SK-N-SH treated with all-trans-retinoic acid at 6 μM for 48 hours (cell line): Measurements from ENCODE around the gene FHL1.
A peak's percentile ranks its signal among the peaks of the same experiment; 100 is the strongest.

Source experiments
- ATAC-seq: fragments of 200-7000 bp; cut with Tn5 transposase; 3 replicates; pipeline ENCODE4 v1.9.1; 2020; ENCODE audit warnings: mild to moderate bottlenecking, moderate library complexity
- BACH2 ChIP-seq: fragments of 250-450 bp; sonication (Bioruptor Pico); IDR thresholded peaks from 2 replicates; pipeline ENCODE4 v1.9.0; 2021; ENCODE audit warnings: mild to moderate bottlenecking, borderline replicate concordance
- CREB5 ChIP-seq: fragments of 250-450 bp; sonication (Bioruptor Pico); IDR thresholded peaks from 2 replicates; pipeline ENCODE4 v1.5.1; 2020; ENCODE audit warnings: low read depth, mild to moderate bottlenecking, moderate library complexity
- CSDC2 ChIP-seq: fragments of 250-450 bp; sonication (Bioruptor Pico); IDR thresholded peaks from 2 replicates; pipeline ENCODE4 v1.5.0; 2020; ENCODE audit warnings: mild to moderate bottlenecking, moderate library complexity
- CSRNP3 ChIP-seq: fragments of 250-450 bp; sonication (Bioruptor Pico); IDR thresholded peaks from 2 replicates; pipeline ENCODE4 v1.5.1; 2021; ENCODE audit warnings: mild to moderate bottlenecking, moderate library complexity
- ESRRG ChIP-seq: fragments of 250-450 bp; sonication (Bioruptor Pico); IDR thresholded peaks from 2 replicates; pipeline ENCODE4 v1.6.1; 2021; ENCODE audit warnings: mild to moderate bottlenecking
- GLIS3 ChIP-seq: fragments of 250-450 bp; sonication (Bioruptor Pico); IDR thresholded peaks from 2 replicates; pipeline ENCODE4 v1.5.0; 2020; ENCODE audit warnings: mild to moderate bottlenecking, moderate library complexity
- ISL1 ChIP-seq: fragments of 250-450 bp; sonication (Bioruptor Pico); IDR thresholded peaks from 2 replicates; pipeline ENCODE4 v2.1.2; 2022; ENCODE audit warnings: mild to moderate bottlenecking, moderate library complexity
- OSR1 ChIP-seq: fragments of 250-450 bp; sonication (Bioruptor Pico); IDR thresholded peaks from 2 replicates; pipeline ENCODE4 v1.8.0; 2022; ENCODE audit warnings: moderate library complexity, mild to moderate bottlenecking, inconsistent platforms
- POU6F1 ChIP-seq: fragments of 250-450 bp; sonication (Bioruptor Pico); IDR thresholded peaks from 2 replicates; pipeline ENCODE4 v1.8.0; 2021; ENCODE audit warnings: low read depth, mild to moderate bottlenecking, moderate library complexity, borderline replicate concordance
- PPARA ChIP-seq: fragments of 250-450 bp; sonication (Bioruptor Pico); IDR thresholded peaks from 2 replicates; pipeline ENCODE4 v1.5.0; 2020; ENCODE audit warnings: mild to moderate bottlenecking, borderline replicate concordance
- RARB ChIP-seq: fragments of 250-450 bp; sonication (Bioruptor Pico); IDR thresholded peaks from 2 replicates; pipeline ENCODE4 v1.8.0; 2021; ENCODE audit warnings: mild to moderate bottlenecking, moderate library complexity
- SNAI2 ChIP-seq: fragments of 250-450 bp; sonication (Bioruptor Pico); IDR thresholded peaks from 2 replicates; pipeline ENCODE4 v1.5.0; 2020; ENCODE audit warnings: mild to moderate bottlenecking, moderate library complexity
- TCF4 ChIP-seq: fragments of 250-450 bp; sonication (Bioruptor Pico); IDR thresholded peaks from 2 replicates; pipeline ENCODE4 v1.8.0; 2021; ENCODE audit warnings: mild to moderate bottlenecking, moderate library complexity, borderline replicate concordance
- TOX ChIP-seq: fragments of 250-450 bp; sonication (Bioruptor Pico); IDR thresholded peaks from 2 replicates; pipeline ENCODE4 v1.8.0; 2021; ENCODE audit warnings: mild to moderate bottlenecking, moderate library complexity, borderline replicate concordance
- TSHZ2 ChIP-seq: fragments of 250-450 bp; sonication (Bioruptor Pico); IDR thresholded peaks from 2 replicates; pipeline ENCODE4 v1.5.0; 2020; ENCODE audit warnings: mild to moderate bottlenecking, moderate library complexity
- ZC3H10 ChIP-seq: fragments of 250-450 bp; sonication (Bioruptor Pico); IDR thresholded peaks from 2 replicates; pipeline ENCODE4 v1.5.1; 2021; ENCODE audit warnings: mild to moderate bottlenecking, moderate library complexity
- ZFP3 ChIP-seq: fragments of 250-450 bp; sonication (Bioruptor Pico); IDR thresholded peaks from 2 replicates; pipeline ENCODE4 v1.5.0; 2020; ENCODE audit warnings: mild to moderate bottlenecking, moderate library complexity
- ZFP30 ChIP-seq: fragments of 450-650 bp; formaldehyde crosslinking; IDR thresholded peaks from 2 replicates; pipeline ENCODE4 v1.5.0; 2022; ENCODE audit warnings: mild to moderate bottlenecking, moderate library complexity
- ZNF565 ChIP-seq: fragments of 450-650 bp; formaldehyde crosslinking; conservative IDR thresholded peaks from 2 replicates; pipeline ENCODE4 v1.5.0; 2020; ENCODE audit warnings: low read depth, mild to moderate bottlenecking, moderate library complexity
- ZNF70 ChIP-seq: fragments of 450-650 bp; formaldehyde crosslinking; IDR thresholded peaks from 2 replicates; pipeline ENCODE4 v1.5.0; 2020; ENCODE audit warnings: mild to moderate bottlenecking, moderate library complexity
- ZNF8 ChIP-seq: fragments of 450-650 bp; formaldehyde crosslinking; IDR thresholded peaks from 2 replicates; pipeline ENCODE4 v1.5.0; 2020; ENCODE audit warnings: mild to moderate bottlenecking, moderate library complexity

The FHL1 gene

GRCh38 chrX:136183172-136183571, 35.8 kb downstream of the FHL1 start:
- TF ChIP-seq ZFP3 (no peak), ZNF565 (CRISPR knock-in tag) (no peak), POU6F1 (CRISPR knock-in tag) (no peak), ZNF70 (no peak), TOX (CRISPR knock-in tag) (no peak), CREB5 (no peak), SNAI2 (CRISPR knock-in tag) (no peak), ZC3H10 (no peak), ZNF8 (CRISPR knock-in tag) (no peak), CSRNP3 (CRISPR knock-in tag) (no peak)
- ATAC-seq: no peak

- no peak for ATAC-seq
Observed at GRCh38 chrX:136183917-136184316, 36.6 kb downstream of the FHL1 start.

GRCh38 chrX:136185401-136186022, 38.2 kb downstream of the FHL1 start:
- TF ChIP-seq ISL1 (CRISPR knock-in tag) (peak; percentile 10; the same call in 1 of the 2 replicates), PPARA (no peak)
- peak; percentile 94 for ATAC-seq

More at GRCh38 chrX:136183917-136184316, 36.6 kb downstream of the FHL1 start:
- TF ChIP-seq BACH2 (CRISPR knock-in tag): no peak
- TF ChIP-seq CSDC2 (CRISPR knock-in tag): no peak
- TF ChIP-seq ZNF565 (CRISPR knock-in tag): no peak
- TF ChIP-seq TCF4 (CRISPR knock-in tag): no peak
- no peak for TF ChIP-seq RARB
- TF ChIP-seq GLIS3 (CRISPR knock-in tag): no peak
- TF ChIP-seq ZNF8 (CRISPR knock-in tag): no peak

- peak; percentile 25; the same call in 2 of the 3 replicates for ATAC-seq
- TF ChIP-seq ZNF8 (CRISPR knock-in tag) (no peak), RARB (no peak), CREB5 (no peak), GLIS3 (CRISPR knock-in tag) (no peak), ZC3H10 (no peak), ESRRG (CRISPR knock-in tag) (no peak), OSR1 (CRISPR knock-in tag) (no peak), BACH2 (CRISPR knock-in tag) (no peak), TCF4 (CRISPR knock-in tag) (no peak), ZNF565 (CRISPR knock-in tag) (no peak), CSRNP3 (CRISPR knock-in tag) (no peak), POU6F1 (CRISPR knock-in tag) (no peak), CSDC2 (CRISPR knock-in tag) (no peak), ZFP30 (CRISPR knock-in tag) (no peak), TSHZ2 (no peak), ZNF70 (no peak)
Observed at GRCh38 chrX:136186023-136186413, 38.7 kb downstream of the FHL1 start.
